WTC11 (cell line): ENCODE results near the gene EDAR.

Experiments used
- CTCF ChIP-seq: fragments of 200-600 bp; IDR thresholded peaks from 2 replicates; pipeline ENCODE4 v1.8.0; 2022; ENCODE audit warnings: antibody characterized with exemption
- TP53 ChIP-seq: sonication (generic); formaldehyde crosslinking; IDR thresholded peaks from 2 replicates; pipeline ENCODE4 v1.8.1; 2023; ENCODE audit warnings: mild to moderate bottlenecking, missing genetic modification reagents
- ZNF263 ChIP-seq: sonication (generic); formaldehyde crosslinking; IDR thresholded peaks from 2 replicates; pipeline ENCODE4 v1.8.1; 2022; ENCODE audit warnings: low read depth, mild to moderate bottlenecking, moderate library complexity, missing genetic modification reagents
- TF ChIP-seq, protein P1 (sequence below): sonication (generic); formaldehyde crosslinking; conservative IDR thresholded peaks from 2 replicates; pipeline ENCODE4 v1.8.1; 2022; ENCODE audit warnings: mild to moderate bottlenecking, missing genetic modification reagents

- TF ChIP-seq ZNF263 (CRISPR knock-in tag) (no peak), TP53 (CRISPR knock-in tag) (no peak), CTCF (no peak)
- TF ChIP-seq, protein P1, sequence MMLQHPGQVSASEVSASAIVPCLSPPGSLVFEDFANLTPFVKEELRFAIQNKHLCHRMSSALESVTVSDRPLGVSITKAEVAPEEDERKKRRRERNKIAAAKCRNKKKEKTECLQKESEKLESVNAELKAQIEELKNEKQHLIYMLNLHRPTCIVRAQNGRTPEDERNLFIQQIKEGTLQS, result no peak
Measured at GRCh38 chr2:108988076-108988795, 784 bp downstream of the EDAR start.
